ENCODE results near the gene AHSG. TPM values are rescaled to one million over a fixed set of nuclear protein-coding genes. Genes with fewer than 3 reads are reported as not detected.

AHSG gene
- total RNA-seq, 1 experiment from 2014 or later = 222 TPM

DNA sequence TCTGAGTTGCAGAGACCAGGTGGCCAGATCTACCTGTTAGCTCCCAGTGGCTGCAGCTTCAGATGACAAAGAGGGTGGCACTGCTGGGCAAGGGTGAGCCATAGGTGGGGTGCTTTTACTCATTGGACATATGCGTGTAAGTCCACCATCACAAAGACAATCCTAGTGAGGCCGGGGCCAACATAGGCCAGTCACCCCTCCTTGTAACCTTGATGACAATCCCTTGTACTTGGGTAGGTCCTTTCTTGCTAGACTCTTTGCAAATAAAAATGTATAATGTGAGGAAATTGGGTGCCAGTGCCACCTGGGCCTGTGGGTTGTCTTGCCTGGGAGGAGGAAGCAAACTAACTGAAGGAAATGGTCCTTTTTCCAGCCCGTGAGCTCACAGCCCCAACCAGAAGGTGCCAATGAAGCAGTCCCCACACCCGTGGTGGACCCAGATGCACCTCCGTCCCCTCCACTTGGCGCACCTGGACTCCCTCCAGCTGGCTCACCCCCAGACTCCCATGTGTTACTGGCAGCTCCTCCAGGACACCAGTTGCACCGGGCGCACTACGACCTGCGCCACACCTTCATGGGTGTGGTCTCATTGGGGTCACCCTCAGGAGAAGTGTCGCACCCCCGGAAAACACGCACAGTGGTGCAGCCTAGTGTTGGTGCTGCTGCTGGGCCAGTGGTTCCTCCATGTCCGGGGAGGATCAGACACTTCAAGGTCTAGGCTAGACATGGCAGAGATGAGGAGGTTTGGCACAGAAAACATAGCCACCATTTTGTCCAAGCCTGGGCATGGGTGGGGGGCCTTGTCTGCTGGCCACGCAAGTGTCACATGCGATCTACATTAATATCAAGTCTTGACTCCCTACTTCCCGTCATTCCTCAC is 7.6 kb downstream of the AHSG start:
- Histone ChIP-seq H3K36me3 (ENCODE audit: control insufficient read depth, insufficient read depth, low read length) (0 out of 2 replicates have a peak, but pooled peaks cover 4% of the 10 kb centered on the region), H3K4me3 (ENCODE audit: low read depth, low read length) (no peak overlapping the region), H3K9me3 (no peaks in the 10 kb centered on the region), H3K27me3 (replicated peaks; ENCODE audit: control insufficient read depth, insufficient read depth, low read length) (no peaks in the 10 kb centered on the region), H3K4me1 (no peaks in the 10 kb centered on the region)
- BruUV-seq (replicated peaks) = TSS peak; percentile 64
- no peaks in the 10 kb centered on the region for H3K4me1 Mint-ChIP-seq (ENCODE audit: low read depth, unreplicated experiment)
- no peak for DNase-seq
- no peaks in the 10 kb centered on the region for H3K27me3 Mint-ChIP-seq (ENCODE audit: insufficient read depth, unreplicated experiment)
- intact Hi-C loops (cut with micrococcal nuclease; ENCODE audit: unreplicated experiment) = no loop called here
- TF ChIP-seq, protein P1, sequence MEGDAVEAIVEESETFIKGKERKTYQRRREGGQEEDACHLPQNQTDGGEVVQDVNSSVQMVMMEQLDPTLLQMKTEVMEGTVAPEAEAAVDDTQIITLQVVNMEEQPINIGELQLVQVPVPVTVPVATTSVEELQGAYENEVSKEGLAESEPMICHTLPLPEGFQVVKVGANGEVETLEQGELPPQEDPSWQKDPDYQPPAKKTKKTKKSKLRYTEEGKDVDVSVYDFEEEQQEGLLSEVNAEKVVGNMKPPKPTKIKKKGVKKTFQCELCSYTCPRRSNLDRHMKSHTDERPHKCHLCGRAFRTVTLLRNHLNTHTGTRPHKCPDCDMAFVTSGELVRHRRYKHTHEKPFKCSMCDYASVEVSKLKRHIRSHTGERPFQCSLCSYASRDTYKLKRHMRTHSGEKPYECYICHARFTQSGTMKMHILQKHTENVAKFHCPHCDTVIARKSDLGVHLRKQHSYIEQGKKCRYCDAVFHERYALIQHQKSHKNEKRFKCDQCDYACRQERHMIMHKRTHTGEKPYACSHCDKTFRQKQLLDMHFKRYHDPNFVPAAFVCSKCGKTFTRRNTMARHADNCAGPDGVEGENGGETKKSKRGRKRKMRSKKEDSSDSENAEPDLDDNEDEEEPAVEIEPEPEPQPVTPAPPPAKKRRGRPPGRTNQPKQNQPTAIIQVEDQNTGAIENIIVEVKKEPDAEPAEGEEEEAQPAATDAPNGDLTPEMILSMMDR (IDR thresholded peaks at IDR 0.05; ENCODE audit: insufficient read depth in 1 of 2, low read depth in 1 of 2, low read length in 1 of 2, severe bottlenecking in 1 of 2, unreplicated experiment in 1 of 2) = no peak
- H3K9me3 Mint-ChIP-seq (ENCODE audit: unreplicated experiment) = no peaks in the 10 kb centered on the region
- H3K27ac Mint-ChIP-seq (ENCODE audit: unreplicated experiment) = no peak overlapping the region
- ChIA-PET CTCF (interaction anchor here (1.0 kb wide), 1 partner anchor 13 kb away, joined by 3 read pairs; no protein-coding TSS in a partner anchor), POLR2A (no interaction called here)
- no peak overlapping the region for H3K4me3 Mint-ChIP-seq (ENCODE audit: unreplicated experiment)
- no peaks in the 10 kb centered on the region for H3K36me3 Mint-ChIP-seq (ENCODE audit: insufficient read depth, unreplicated experiment)

DNA sequence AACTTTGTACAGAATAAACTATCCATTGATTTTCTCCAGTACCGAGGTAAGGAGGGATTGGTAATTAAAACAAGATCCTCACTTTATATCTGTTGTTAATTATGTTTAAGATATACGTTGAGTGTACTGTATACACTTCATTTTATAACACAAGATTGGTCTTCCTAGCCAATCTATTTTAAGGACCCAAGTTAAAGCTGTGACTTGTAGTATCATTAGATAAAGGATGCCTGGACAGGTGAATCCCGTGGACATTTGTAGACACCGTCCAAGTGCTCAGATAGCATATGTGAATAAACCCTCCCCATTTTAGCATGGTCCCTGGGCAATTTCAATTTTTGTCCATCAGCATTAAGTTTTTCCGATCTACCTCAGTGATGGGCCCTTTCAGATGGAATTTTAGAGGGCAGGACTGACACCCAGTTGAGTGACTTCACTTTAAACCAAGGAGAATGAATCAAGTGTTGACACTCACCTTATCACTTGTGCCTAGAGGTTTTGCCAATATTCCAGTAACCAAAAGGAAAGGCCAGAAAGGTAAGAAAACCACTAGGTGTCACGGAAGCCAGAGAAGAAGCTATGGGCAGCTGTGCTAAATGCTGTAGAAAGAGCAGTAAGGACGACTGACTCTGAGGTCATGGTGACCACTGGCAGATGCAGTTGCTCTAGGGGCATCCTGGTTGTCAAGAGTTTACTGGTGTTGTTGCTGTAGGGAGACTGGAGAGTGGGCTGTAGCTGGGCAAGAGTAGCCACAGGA is 9.2 kb downstream of the AHSG start:
- Mint-ChIP-seq H3K36me3 (ENCODE audit: insufficient read depth, unreplicated experiment) (no peaks in the 10 kb centered on the region), H3K9me3 (ENCODE audit: unreplicated experiment) (no peaks in the 10 kb centered on the region), H3K27me3 (ENCODE audit: insufficient read depth, unreplicated experiment) (no peaks in the 10 kb centered on the region), H3K27ac (ENCODE audit: unreplicated experiment) (no peak overlapping the region), H3K4me1 (ENCODE audit: low read depth, unreplicated experiment) (no peaks in the 10 kb centered on the region), H3K4me3 (ENCODE audit: unreplicated experiment) (no peak overlapping the region)
- POLR2A ChIA-PET = no interaction called here
- H3K27me3 ChIP-seq (replicated peaks; ENCODE audit: control insufficient read depth, insufficient read depth, low read length) = no peaks in the 10 kb centered on the region
- DNase-seq = no peak
- intact Hi-C loops (cut with micrococcal nuclease; ENCODE audit: unreplicated experiment) = no loop called here
- no peak overlapping the region for H3K4me3 ChIP-seq (ENCODE audit: low read depth, low read length)
- CTCF ChIA-PET = interaction anchor here (0.9 kb wide), 1 partner anchor 92 kb away, joined by 5 read pairs; no protein-coding TSS in a partner anchor
- no TSS peak for BruUV-seq (replicated peaks)
- H3K4me1 ChIP-seq = no peaks in the 10 kb centered on the region
- H3K36me3 ChIP-seq (ENCODE audit: control insufficient read depth, insufficient read depth, low read length) = 0 out of 2 replicates have a peak, but pooled peaks cover 2% of the 10 kb centered on the region
- H3K9me3 ChIP-seq = no peaks in the 10 kb centered on the region
- TF ChIP-seq, protein P1 (IDR thresholded peaks at IDR 0.05; ENCODE audit: insufficient read depth in 1 of 2, low read depth in 1 of 2, low read length in 1 of 2, severe bottlenecking in 1 of 2, unreplicated experiment in 1 of 2) = no peak

DNA sequence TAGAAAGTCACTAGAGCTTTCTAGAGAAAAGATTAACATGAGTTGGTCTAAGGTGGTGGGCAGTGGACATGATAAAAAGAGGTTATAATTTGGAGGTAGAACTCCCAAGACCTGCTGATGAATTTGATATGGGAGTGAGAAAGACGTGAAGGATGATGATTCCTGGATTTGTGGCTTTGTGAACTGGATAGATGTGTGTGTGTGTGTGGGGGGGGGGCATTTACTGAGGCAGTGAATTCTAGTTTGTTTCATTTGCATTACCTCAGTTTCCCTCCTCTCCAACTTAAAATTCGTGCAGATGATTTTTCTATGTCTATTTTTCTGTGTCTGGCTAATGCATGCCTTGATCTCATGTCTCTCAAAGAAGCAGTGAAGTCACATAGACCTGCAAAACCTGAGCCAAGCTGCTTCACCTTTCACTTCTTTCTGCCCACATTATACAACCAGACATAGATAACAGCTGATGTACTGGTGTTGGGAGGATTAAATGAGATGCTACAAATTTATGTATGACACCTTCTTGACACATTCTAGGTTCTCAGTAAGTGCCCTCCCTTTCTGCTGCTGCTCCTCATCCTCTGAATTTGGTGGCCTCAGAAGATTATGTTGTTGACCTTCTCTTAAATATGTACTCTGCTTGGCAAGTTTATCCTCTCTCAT is 9.9 kb downstream of the AHSG start:
- H3K9me3 ChIP-seq = no peaks in the 10 kb centered on the region
- H3K4me1 ChIP-seq = no peaks in the 10 kb centered on the region
- Mint-ChIP-seq H3K27me3 (ENCODE audit: insufficient read depth, unreplicated experiment) (no peaks in the 10 kb centered on the region), H3K36me3 (ENCODE audit: insufficient read depth, unreplicated experiment) (no peaks in the 10 kb centered on the region), H3K9me3 (ENCODE audit: unreplicated experiment) (no peaks in the 10 kb centered on the region), H3K4me1 (ENCODE audit: low read depth, unreplicated experiment) (no peaks in the 10 kb centered on the region), H3K4me3 (ENCODE audit: unreplicated experiment) (no peak overlapping the region), H3K27ac (ENCODE audit: unreplicated experiment) (no peak overlapping the region)
- H3K27me3 ChIP-seq (replicated peaks; ENCODE audit: control insufficient read depth, insufficient read depth, low read length) = no peaks in the 10 kb centered on the region
- POLR2A ChIA-PET = no interaction called here
- 0 out of 2 replicates have a peak, but pooled peaks cover 2% of the 10 kb centered on the region for H3K36me3 ChIP-seq (ENCODE audit: control insufficient read depth, insufficient read depth, low read length)
- intact Hi-C loops (cut with micrococcal nuclease; ENCODE audit: unreplicated experiment) = no loop called here
- no peak overlapping the region for H3K4me3 ChIP-seq (ENCODE audit: low read depth, low read length)
- TF ChIP-seq, protein P1 (IDR thresholded peaks at IDR 0.05; ENCODE audit: insufficient read depth in 1 of 2, low read depth in 1 of 2, low read length in 1 of 2, severe bottlenecking in 1 of 2, unreplicated experiment in 1 of 2) = no peak
- DNase-seq = no peak
- no TSS peak for BruUV-seq (replicated peaks)
- CTCF ChIA-PET = no interaction called here
